KMS-11 (cell line): ENCODE data around the gene KRT79.

Experiments
- H2AFZ ChIP-seq: fragments of 200-600 bp; sonication (generic); 2 replicates; pipeline ENCODE4 v1.6.1; 2016; ENCODE audit warnings: antibody characterized with exemption, mixed run types, low read depth
- H3K27ac ChIP-seq: fragments of 200-600 bp; sonication (generic); 2 replicates; pipeline ENCODE4 v1.6.1; 2016; ENCODE audit warnings: mild to moderate bottlenecking, mixed run types
- H3K27me3 ChIP-seq: fragments of 200-600 bp; sonication (generic); 2 replicates; pipeline ENCODE4 v1.6.1; 2017; ENCODE audit warnings: mild to moderate bottlenecking, low read depth, mixed run types, moderate library complexity; ENCODE audit not compliant: insufficient read depth
- H3K36me3 ChIP-seq: fragments of 200-600 bp; sonication (generic); 2 replicates; pipeline ENCODE4 v1.6.1; 2017; ENCODE audit warnings: mild to moderate bottlenecking, mixed run types; ENCODE audit not compliant: insufficient read depth
- H3K4me1 ChIP-seq: fragments of 200-600 bp; sonication (generic); 2 replicates; pipeline ENCODE4 v1.6.1; 2016; ENCODE audit warnings: mild to moderate bottlenecking, low read depth, mixed run types; ENCODE audit not compliant: poor library complexity, severe bottlenecking
- H3K4me2 ChIP-seq: fragments of 200-600 bp; sonication (generic); 2 replicates; pipeline ENCODE4 v1.7.0; 2016; ENCODE audit warnings: mild to moderate bottlenecking, mixed run types
- H3K4me3 ChIP-seq: fragments of 200-600 bp; sonication (generic); IDR thresholded peaks from 2 replicates; pipeline ENCODE4 v1.6.1; 2017; ENCODE audit warnings: low read depth, low read length, mixed read lengths; ENCODE audit not compliant: insufficient read depth
- H3K79me2 ChIP-seq: fragments of 200-600 bp; sonication (generic); 2 replicates; pipeline ENCODE4 v1.6.1; 2016; ENCODE audit warnings: low read depth, mixed run types; ENCODE audit not compliant: insufficient read depth
- H3K9ac ChIP-seq: fragments of 200-600 bp; sonication (generic); 2 replicates; pipeline ENCODE4 v1.6.1; 2016; ENCODE audit warnings: mild to moderate bottlenecking, mixed run types
- H4K20me1 ChIP-seq: fragments of 200-600 bp; sonication (generic); 2 replicates; pipeline ENCODE4 v1.6.1; 2016; ENCODE audit warnings: mild to moderate bottlenecking, mixed run types; ENCODE audit not compliant: insufficient read depth
- TF ChIP-seq, protein P1 (sequence below): fragments of 200-600 bp; sonication (generic); conservative IDR thresholded peaks from 2 replicates; pipeline ENCODE4 v1.6.1; 2017; ENCODE audit warnings: low read depth, mild to moderate bottlenecking, antibody characterized with exemption, low read length, moderate library complexity, mixed read lengths

KRT79 gene

GRCh38 chr12:52832985-52833905 lies 866 bp downstream of the KRT79 start:
- Histone ChIP-seq H3K27ac (no peak overlapping the region), H4K20me1 (no peaks in the 10 kb centered on the region), H3K4me1 (no peaks in the 10 kb centered on the region), H3K27me3 (peaks cover 69% of the 10 kb centered on the region), H3K4me3 (no peak overlapping the region), H3K79me2 (no peaks in the 10 kb centered on the region), H3K9ac (no peak overlapping the region), H3K4me2 (no peak overlapping the region), H3K36me3 (no peaks in the 10 kb centered on the region), H2AFZ (no peak overlapping the region)
- TF ChIP-seq, protein P1, sequence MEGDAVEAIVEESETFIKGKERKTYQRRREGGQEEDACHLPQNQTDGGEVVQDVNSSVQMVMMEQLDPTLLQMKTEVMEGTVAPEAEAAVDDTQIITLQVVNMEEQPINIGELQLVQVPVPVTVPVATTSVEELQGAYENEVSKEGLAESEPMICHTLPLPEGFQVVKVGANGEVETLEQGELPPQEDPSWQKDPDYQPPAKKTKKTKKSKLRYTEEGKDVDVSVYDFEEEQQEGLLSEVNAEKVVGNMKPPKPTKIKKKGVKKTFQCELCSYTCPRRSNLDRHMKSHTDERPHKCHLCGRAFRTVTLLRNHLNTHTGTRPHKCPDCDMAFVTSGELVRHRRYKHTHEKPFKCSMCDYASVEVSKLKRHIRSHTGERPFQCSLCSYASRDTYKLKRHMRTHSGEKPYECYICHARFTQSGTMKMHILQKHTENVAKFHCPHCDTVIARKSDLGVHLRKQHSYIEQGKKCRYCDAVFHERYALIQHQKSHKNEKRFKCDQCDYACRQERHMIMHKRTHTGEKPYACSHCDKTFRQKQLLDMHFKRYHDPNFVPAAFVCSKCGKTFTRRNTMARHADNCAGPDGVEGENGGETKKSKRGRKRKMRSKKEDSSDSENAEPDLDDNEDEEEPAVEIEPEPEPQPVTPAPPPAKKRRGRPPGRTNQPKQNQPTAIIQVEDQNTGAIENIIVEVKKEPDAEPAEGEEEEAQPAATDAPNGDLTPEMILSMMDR: no peak

- no peaks in the 10 kb centered on the region for H3K79me2 ChIP-seq
- no peak overlapping the region for H3K4me3 ChIP-seq
- no peak overlapping the region for H3K27ac ChIP-seq
- TF ChIP-seq, protein P1: no peak
- no peak overlapping the region for H3K4me2 ChIP-seq
- no peak overlapping the region for H3K9ac ChIP-seq
- no peaks in the 10 kb centered on the region for H4K20me1 ChIP-seq
- no peaks in the 10 kb centered on the region for H3K36me3 ChIP-seq
- H3K27me3 ChIP-seq: peaks cover 66% of the 10 kb centered on the region
- H2AFZ ChIP-seq: no peak overlapping the region
- no peaks in the 10 kb centered on the region for H3K4me1 ChIP-seq
These were observed 1.7 kb downstream of the KRT79 start for GRCh38 chr12:52832451-52832850.

- Histone ChIP-seq H3K36me3 (no peaks in the 10 kb centered on the region), H3K27me3 (peaks cover 59% of the 10 kb centered on the region; the same call in 1 of the 2 replicates), H3K4me3 (no peak overlapping the region), H3K79me2 (no peaks in the 10 kb centered on the region), H3K4me1 (no peaks in the 10 kb centered on the region), H3K4me2 (no peak overlapping the region), H3K27ac (no peak overlapping the region), H2AFZ (no peak overlapping the region), H4K20me1 (no peaks in the 10 kb centered on the region), H3K9ac (no peak overlapping the region)
- TF ChIP-seq, protein P1: no peak
These were observed 2.9 kb downstream of the KRT79 start for GRCh38 chr12:52831251-52831650.

- Histone ChIP-seq H3K4me2 (no peak overlapping the region), H3K27ac (no peak overlapping the region), H3K9ac (no peak overlapping the region), H3K79me2 (no peaks in the 10 kb centered on the region), H4K20me1 (no peaks in the 10 kb centered on the region), H3K27me3 (peaks cover 53% of the 10 kb centered on the region; the same call in 1 of the 2 replicates), H3K4me3 (no peak overlapping the region), H3K36me3 (no peaks in the 10 kb centered on the region), H2AFZ (no peak overlapping the region), H3K4me1 (no peaks in the 10 kb centered on the region)
- TF ChIP-seq, protein P1: no peak
These were observed 3.9 kb downstream of the KRT79 start for GRCh38 chr12:52829986-52830770.
